ENCODE results near the gene IDH2.
"Not testable (repeated sequence)": the region's sequence is repeated elsewhere in the genome, so short reads cannot be mapped to it uniquely, and the experiment has no call there.

Gene IDH2

GRCh38 chr15:90101969-90102890 lies at the start of gene IDH2:
Gene IDH2, minus strand, starts transcription at chr15:90102468. Its CDS starts 78 bp downstream, at chr15:90102390.
- peak within 1 kb of the TSS; percentile 73 for H3K4me3 ChIP-seq (ENCODE audit: low read depth, low read length)
- DNase-seq (ENCODE audit: low read depth): peak; percentile 31

- not testable (repeated sequence) for DNase-seq (ENCODE audit: low read depth); H3K4me3 ChIP-seq (ENCODE audit: low read depth, low read length)
Measured at GRCh38 chr15:90150551-90150950, 48.3 kb upstream of the IDH2 start.

- DNase-seq (ENCODE audit: low read depth): no peak
- no peak overlapping the region for H3K4me3 ChIP-seq (ENCODE audit: low read depth, low read length)
Measured at GRCh38 chr15:90149609-90150340, 47.5 kb upstream of the IDH2 start.

GRCh38 chr15:90146198-90146761 lies 44.0 kb upstream of the IDH2 start:
- not testable (repeated sequence) for DNase-seq (ENCODE audit: low read depth); H3K4me3 ChIP-seq (ENCODE audit: low read depth, low read length)

- no peak for DNase-seq (ENCODE audit: low read depth)
- no peak overlapping the region for H3K4me3 ChIP-seq (ENCODE audit: low read depth, low read length)
Measured at GRCh38 chr15:90145761-90146160, 43.5 kb upstream of the IDH2 start.

- H3K4me3 ChIP-seq (ENCODE audit: low read depth, low read length): no peak overlapping the region
- DNase-seq (ENCODE audit: low read depth): no peak
Measured at GRCh38 chr15:90145259-90145658, 43.0 kb upstream of the IDH2 start.

- no peak overlapping the region for H3K4me3 ChIP-seq (ENCODE audit: low read depth, low read length)
- DNase-seq (ENCODE audit: low read depth): no peak
Measured at GRCh38 chr15:90143166-90143655, 40.9 kb upstream of the IDH2 start.

- no peak for DNase-seq (ENCODE audit: low read depth)
- no peak overlapping the region for H3K4me3 ChIP-seq (ENCODE audit: low read depth, low read length)
Measured at GRCh38 chr15:90142216-90143165, 40.2 kb upstream of the IDH2 start.

GRCh38 chr15:90141646-90142045 lies 39.4 kb upstream of the IDH2 start:
- DNase-seq (ENCODE audit: low read depth): no peak

GRCh38 chr15:90139549-90139948 lies 37.3 kb upstream of the IDH2 start:
- not testable (repeated sequence) for DNase-seq (ENCODE audit: low read depth); H3K4me3 ChIP-seq (ENCODE audit: low read depth, low read length)

More at GRCh38 chr15:90141646-90142045, 39.4 kb upstream of the IDH2 start:
- no peak overlapping the region for H3K4me3 ChIP-seq (ENCODE audit: low read depth, low read length)

GRCh38 chr15:90138071-90138833 lies 36.0 kb upstream of the IDH2 start:
- DNase-seq (ENCODE audit: low read depth): no peak
- no peak overlapping the region for H3K4me3 ChIP-seq (ENCODE audit: low read depth, low read length)

- no peak for DNase-seq (ENCODE audit: low read depth)
- H3K4me3 ChIP-seq (ENCODE audit: low read depth, low read length): no peak overlapping the region
Measured at GRCh38 chr15:90132437-90132836, 30.2 kb upstream of the IDH2 start.

- DNase-seq (ENCODE audit: low read depth): no peak
- no peak overlapping the region for H3K4me3 ChIP-seq (ENCODE audit: low read depth, low read length)
Measured at GRCh38 chr15:90131848-90132247, 29.6 kb upstream of the IDH2 start.

- no peak overlapping the region for H3K4me3 ChIP-seq (ENCODE audit: low read depth, low read length)
- DNase-seq (ENCODE audit: low read depth): no peak
Measured at GRCh38 chr15:90130291-90130690, 28.0 kb upstream of the IDH2 start.

GRCh38 chr15:90126596-90127435 lies 24.5 kb upstream of the IDH2 start:
- H3K4me3 ChIP-seq (ENCODE audit: low read depth, low read length): no peak overlapping the region
- DNase-seq (ENCODE audit: low read depth): no peak

- no peak overlapping the region for H3K4me3 ChIP-seq (ENCODE audit: low read depth, low read length)
- no peak for DNase-seq (ENCODE audit: low read depth)
Measured at GRCh38 chr15:90126022-90126421, 23.8 kb upstream of the IDH2 start.

GRCh38 chr15:90124507-90124906 lies 22.2 kb upstream of the IDH2 start:
- no peak overlapping the region for H3K4me3 ChIP-seq (ENCODE audit: low read depth, low read length)
- no peak for DNase-seq (ENCODE audit: low read depth)

All from skeletal muscle cell (primary cell).